Peyer's patch (tissue), 4 donors: Measurements from ENCODE around the gene KLF16.

Source experiments
- CTCF ChIP-seq, 6 experiments: fragments of 450-650 bp in 4 of 6; fragments of 200-600 bp in 2 of 6; sonication (generic) in 1 of 6; IDR thresholded peaks; one replicate each; pipeline ENCODE4 v1.5.1; 2017 to 2019; ENCODE audit warnings: antibody characterized with exemption in 6 of 6, mild to moderate bottlenecking in 3 of 6, moderate library complexity in 1 of 6
- POLR2A ChIP-seq, 2 donors: fragments of 450-650 bp; IDR thresholded peaks; one replicate each; pipeline ENCODE4 v1.5.1; 2017; ENCODE audit warnings: antibody characterized with exemption in 2 of 2, mild to moderate bottlenecking in 2 of 2, moderate library complexity in 2 of 2

- no peak for TF ChIP-seq CTCF (IDR thresholded peaks at IDR 0.05)
- TF ChIP-seq POLR2A (IDR thresholded peaks at IDR 0.05), result no peak
Measured at GRCh38 chr19:1814833-1815604, 48.4 kb downstream of the KLF16 start.
